Loucy (cell line): Measurements from ENCODE around the gene POLR3F.

Experiments
- EZH2phosphoT487 ChIP-seq: fragments of 200-600 bp; IDR thresholded peaks from 2 replicates; pipeline ENCODE4 v1.6.1; 2018; ENCODE audit warnings: antibody characterized with exemption, mild to moderate bottlenecking, moderate library complexity, borderline replicate concordance
- TF ChIP-seq, protein P1 (sequence below): fragments of 200-600 bp; sonication (generic); conservative IDR thresholded peaks from 2 replicates; pipeline ENCODE4 v1.5.1; 2014; ENCODE audit warnings: mild to moderate bottlenecking, antibody characterized with exemption, low read length

DNA sequence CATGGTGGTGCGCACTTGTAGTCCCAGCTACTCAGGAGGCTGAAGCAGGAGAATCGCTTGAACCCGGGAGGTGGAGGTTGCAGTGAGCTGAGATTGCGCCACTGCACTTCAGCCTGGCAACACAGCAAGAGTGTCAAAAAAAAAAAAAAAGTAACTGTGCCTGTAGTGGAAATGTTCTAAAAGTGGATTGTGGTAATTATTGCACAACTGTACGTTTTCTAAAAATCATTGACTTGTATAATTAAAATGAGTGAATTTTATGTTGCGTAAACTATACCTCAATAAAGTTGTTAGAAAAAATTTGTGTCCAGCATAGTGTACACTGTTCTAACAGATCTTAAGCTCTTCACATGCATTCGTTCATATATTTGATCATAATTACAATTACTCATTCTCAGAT, 46.0 kb downstream of the POLR3F start:
- TF ChIP-seq, protein P1, sequence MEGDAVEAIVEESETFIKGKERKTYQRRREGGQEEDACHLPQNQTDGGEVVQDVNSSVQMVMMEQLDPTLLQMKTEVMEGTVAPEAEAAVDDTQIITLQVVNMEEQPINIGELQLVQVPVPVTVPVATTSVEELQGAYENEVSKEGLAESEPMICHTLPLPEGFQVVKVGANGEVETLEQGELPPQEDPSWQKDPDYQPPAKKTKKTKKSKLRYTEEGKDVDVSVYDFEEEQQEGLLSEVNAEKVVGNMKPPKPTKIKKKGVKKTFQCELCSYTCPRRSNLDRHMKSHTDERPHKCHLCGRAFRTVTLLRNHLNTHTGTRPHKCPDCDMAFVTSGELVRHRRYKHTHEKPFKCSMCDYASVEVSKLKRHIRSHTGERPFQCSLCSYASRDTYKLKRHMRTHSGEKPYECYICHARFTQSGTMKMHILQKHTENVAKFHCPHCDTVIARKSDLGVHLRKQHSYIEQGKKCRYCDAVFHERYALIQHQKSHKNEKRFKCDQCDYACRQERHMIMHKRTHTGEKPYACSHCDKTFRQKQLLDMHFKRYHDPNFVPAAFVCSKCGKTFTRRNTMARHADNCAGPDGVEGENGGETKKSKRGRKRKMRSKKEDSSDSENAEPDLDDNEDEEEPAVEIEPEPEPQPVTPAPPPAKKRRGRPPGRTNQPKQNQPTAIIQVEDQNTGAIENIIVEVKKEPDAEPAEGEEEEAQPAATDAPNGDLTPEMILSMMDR, result no peak
- TF ChIP-seq EZH2phosphoT487, result no peak
